BE2C (cell line): ENCODE results near the gene ZNF555.

Experiments used
- DNase-seq: peaks from one replicate; pipeline ENCODE4 v3.0.0-alpha.2; 2020
- H3K27me3 ChIP-seq: fragments of 250-450 bp; sonication (Bioruptor Pico); 2 replicates; pipeline ENCODE4 v1.5.1; 2020; ENCODE audit warnings: mild to moderate bottlenecking
- H3K36me3 ChIP-seq: fragments of 250-450 bp; sonication (Bioruptor Pico); 2 replicates; pipeline ENCODE4 v1.5.1; 2020; ENCODE audit warnings: mild to moderate bottlenecking
- H3K4me1 ChIP-seq: fragments of 250-450 bp; sonication (Bioruptor Pico); 2 replicates; pipeline ENCODE4 v1.5.1; 2020
- H3K4me3 ChIP-seq: 2 replicates; pipeline ENCODE4 v1.5.1; 2011; ENCODE audit warnings: low read depth, low read length
- H3K9me3 ChIP-seq: fragments of 250-450 bp; sonication (Bioruptor Pico); 2 replicates; pipeline ENCODE4 v1.5.1; 2020
- TF ChIP-seq, protein P1 (sequence below): IDR thresholded peaks from 2 replicates; pipeline ENCODE4 v1.5.1; 2012; ENCODE audit warnings: mild to moderate bottlenecking, low read depth, low read length

The ZNF555 gene

DNA sequence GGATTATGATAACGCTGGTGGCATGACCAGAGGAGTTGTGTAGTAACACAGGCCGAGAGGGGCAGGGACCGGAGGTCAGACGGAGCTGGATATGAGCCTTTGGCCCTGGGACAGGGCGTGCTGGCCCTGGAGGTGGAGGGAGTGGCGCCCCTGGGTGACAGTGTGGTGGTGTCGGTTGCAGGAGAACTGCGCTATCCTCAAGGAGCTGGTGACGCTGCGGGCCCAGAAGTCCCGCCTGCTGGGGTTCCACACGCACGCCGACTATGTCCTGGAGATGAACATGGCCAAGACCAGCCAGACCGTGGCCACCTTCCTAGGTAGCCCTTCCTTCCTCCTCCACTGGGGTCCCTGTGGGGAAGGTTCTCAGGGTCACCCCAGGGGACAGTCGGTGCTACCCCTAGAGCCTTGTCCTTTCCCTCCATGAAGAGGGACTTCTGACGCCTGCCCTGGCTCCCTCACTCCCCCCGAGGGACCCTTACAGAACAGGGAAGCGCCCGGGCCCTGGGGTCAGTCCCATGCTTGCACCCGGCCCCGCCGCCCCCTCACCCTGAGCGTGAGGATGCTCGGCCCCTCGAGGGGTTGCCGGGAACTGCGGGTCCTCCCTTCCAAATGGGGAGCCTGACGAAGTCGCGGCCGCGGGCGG is 34.4 kb upstream of the ZNF555 start:
- Histone ChIP-seq H3K4me1 (no peaks in the 10 kb centered on the region), H3K9me3 (no peaks in the 10 kb centered on the region), H3K4me3 (no peak overlapping the region), H3K36me3 (peaks cover 85% of the 10 kb centered on the region), H3K27me3 (no peaks in the 10 kb centered on the region)
- TF ChIP-seq, protein P1, sequence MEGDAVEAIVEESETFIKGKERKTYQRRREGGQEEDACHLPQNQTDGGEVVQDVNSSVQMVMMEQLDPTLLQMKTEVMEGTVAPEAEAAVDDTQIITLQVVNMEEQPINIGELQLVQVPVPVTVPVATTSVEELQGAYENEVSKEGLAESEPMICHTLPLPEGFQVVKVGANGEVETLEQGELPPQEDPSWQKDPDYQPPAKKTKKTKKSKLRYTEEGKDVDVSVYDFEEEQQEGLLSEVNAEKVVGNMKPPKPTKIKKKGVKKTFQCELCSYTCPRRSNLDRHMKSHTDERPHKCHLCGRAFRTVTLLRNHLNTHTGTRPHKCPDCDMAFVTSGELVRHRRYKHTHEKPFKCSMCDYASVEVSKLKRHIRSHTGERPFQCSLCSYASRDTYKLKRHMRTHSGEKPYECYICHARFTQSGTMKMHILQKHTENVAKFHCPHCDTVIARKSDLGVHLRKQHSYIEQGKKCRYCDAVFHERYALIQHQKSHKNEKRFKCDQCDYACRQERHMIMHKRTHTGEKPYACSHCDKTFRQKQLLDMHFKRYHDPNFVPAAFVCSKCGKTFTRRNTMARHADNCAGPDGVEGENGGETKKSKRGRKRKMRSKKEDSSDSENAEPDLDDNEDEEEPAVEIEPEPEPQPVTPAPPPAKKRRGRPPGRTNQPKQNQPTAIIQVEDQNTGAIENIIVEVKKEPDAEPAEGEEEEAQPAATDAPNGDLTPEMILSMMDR, result no peak
- no peak for DNase-seq

DNA sequence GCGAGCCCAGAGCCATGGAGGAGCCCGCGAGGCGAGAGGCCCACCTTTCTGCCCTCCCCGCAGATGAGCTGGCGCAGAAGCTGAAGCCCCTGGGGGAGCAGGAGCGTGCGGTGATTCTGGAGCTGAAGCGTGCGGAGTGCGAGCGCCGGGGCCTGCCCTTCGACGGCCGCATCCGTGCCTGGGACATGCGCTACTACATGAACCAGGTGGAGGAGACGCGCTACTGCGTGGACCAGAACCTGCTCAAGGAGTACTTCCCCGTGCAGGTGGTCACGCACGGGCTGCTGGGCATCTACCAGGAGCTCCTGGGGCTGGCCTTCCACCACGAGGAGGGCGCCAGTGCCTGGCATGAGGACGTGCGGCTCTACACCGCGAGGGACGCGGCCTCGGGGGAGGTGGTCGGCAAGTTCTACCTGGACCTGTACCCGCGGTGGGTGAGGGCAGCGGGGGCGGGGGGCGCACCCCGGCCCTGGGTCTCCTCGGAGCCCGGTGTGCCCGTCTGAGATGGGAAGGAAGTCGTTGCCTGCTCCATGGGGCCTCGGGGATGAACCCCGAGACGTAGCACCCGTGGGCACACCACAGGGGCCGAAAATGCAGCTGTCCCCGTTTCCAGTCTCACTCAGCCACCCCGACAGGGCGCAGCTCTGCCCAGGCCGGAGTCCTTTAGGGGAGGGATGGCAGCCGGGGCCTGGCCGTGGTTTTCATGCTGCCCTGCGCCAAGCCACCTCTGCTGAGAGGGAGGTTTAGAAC is 33.7 kb upstream of the ZNF555 start:
- Histone ChIP-seq H3K9me3 (no peaks in the 10 kb centered on the region), H3K36me3 (peaks cover 88% of the 10 kb centered on the region), H3K4me1 (no peaks in the 10 kb centered on the region), H3K27me3 (no peaks in the 10 kb centered on the region), H3K4me3 (no peak overlapping the region)
- TF ChIP-seq, protein P1, result no peak
- DNase-seq, result no peak

DNA sequence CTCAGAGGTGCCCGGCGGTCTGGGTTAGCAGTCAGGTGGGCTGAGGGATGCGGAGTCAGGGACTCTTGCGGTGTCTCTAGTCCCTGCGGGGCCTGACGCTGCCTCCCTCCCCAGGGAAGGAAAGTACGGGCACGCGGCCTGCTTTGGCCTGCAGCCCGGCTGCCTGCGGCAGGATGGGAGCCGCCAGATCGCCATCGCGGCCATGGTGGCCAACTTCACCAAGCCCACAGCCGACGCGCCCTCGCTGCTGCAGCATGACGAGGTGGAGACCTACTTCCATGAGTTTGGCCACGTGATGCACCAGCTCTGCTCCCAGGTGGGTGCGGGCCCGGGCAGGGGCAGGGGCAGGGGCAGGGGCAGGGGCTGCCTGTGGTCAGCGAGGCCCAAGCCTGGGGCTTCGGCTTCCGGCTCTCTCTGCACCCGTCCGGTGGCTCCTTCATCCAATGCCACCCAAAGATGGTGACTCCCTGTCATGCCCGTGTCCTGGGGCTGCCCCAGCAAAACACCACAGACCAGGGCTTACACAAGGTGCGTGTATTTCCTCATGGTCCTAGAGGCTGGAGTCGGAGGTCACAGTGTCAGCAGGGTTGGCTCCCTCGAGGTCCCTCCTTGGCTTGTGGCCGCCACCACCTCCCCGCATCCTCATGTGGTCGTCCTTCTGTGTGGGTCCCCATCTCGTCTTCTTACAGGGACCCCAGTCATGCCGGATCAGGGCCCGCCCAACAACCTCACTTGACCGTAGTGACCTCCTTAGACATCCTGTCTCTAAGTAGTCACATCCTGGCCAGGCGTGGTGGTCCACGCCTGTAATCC is 32.9 kb upstream of the ZNF555 start:
- Histone ChIP-seq H3K36me3 (peaks cover 86% of the 10 kb centered on the region), H3K4me3 (no peak overlapping the region), H3K4me1 (no peaks in the 10 kb centered on the region), H3K9me3 (no peaks in the 10 kb centered on the region), H3K27me3 (no peaks in the 10 kb centered on the region)
- no peak for DNase-seq
- TF ChIP-seq, protein P1, result no peak

- TF ChIP-seq, protein P1, result no peak
- Histone ChIP-seq H3K4me1 (no peaks in the 10 kb centered on the region), H3K9me3 (no peaks in the 10 kb centered on the region), H3K36me3 (peaks cover 83% of the 10 kb centered on the region), H3K27me3 (no peaks in the 10 kb centered on the region), H3K4me3 (no peak overlapping the region)
- no peak for DNase-seq
These were observed 31.7 kb upstream of the ZNF555 start for GRCh38 chr19:2809387-2810140.

DNA sequence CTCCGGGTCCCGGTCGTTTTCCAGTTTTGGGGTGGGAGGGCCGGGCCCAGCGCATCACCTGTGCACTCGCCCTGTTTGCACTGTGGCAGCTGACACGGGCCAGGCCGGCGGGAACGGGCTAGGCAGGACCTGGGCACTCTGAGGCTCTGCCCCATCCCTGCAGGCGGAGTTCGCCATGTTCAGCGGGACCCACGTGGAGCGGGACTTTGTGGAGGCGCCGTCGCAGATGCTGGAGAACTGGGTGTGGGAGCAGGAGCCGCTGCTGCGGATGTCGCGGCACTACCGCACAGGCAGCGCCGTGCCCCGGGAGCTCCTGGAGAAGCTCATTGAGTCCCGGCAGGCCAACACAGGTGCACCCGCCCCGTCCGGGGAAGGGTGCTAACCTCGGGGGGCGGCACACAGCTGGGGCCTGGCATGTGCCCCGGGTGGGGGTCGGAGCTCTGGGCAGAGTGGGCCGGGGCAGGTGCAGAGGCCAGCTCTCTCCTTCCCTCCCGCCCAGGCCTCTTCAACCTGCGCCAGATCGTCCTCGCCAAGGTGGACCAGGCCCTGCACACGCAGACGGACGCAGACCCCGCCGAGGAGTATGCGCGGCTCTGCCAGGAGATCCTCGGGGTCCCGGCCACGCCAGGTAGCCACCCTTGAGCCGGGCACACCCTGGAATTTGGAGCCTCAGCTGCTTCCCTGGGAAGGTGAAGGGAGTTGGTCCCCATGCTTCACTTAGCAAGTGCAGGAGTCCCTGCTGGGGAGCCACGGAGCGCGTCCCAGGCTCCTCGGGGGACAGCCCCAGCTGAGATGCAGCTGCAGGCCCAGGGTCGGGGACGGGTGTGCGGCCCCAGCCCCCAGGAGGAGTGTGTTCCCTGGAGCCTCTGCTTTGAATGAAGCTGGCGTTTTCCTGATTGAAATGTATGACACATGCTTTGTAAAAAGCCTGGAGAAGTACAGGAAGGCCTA is 30.9 kb upstream of the ZNF555 start:
- no peak overlapping the region for H3K4me3 ChIP-seq
- no peaks in the 10 kb centered on the region for H3K9me3 ChIP-seq
- H3K27me3 ChIP-seq, result no peaks in the 10 kb centered on the region
- H3K36me3 ChIP-seq, result peaks cover 77% of the 10 kb centered on the region
- TF ChIP-seq, protein P1, result no peak
- no peaks in the 10 kb centered on the region for H3K4me1 ChIP-seq
- no peak for DNase-seq
